ENCODE data around the gene GOLGA6L2. TPM values are rescaled to one million over a fixed set of nuclear protein-coding genes. Genes with fewer than 3 reads are reported as not detected.

The GOLGA6L2 gene
- polyA plus RNA-seq, 3 donors from 2014 or later = not detected

DNA sequence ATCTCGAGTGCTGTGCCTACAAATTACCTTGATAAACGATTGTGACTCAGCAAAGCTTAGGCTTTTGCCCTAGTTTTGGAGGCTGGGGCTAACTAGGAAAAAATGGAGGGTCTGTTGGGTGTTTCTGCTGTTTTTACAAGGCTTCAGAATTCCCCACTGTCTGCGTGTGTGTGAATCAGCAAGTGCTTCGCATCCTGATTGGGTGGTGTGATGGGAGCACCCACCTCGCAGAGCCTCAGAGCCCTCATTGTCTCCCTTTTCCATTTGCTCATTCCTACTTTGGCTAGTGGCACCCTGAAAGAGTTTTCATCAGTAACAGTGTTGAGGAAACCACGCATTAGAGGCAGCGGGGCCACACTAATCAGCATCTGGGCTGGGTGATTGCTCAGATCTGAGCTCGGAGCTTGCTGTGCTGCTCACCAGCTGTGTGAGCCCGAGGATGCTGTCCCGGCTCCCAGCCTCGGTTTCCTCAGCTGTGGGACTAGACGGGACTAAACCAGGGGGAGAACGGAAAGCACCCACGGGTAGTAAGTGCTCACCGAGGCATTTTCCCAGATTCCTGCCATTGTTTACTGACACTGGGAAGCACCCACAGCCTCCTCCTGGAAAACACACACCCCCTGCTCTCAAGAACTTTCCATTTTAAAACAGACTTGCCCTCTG is 51.9 kb downstream of the GOLGA6L2 start:
- H3K27ac Mint-ChIP-seq = no peak overlapping the region
- H3K27me3 Mint-ChIP-seq (ENCODE audit: low read depth in 3 of 3) = peaks cover 0 to 5% (median 0%) of the 10 kb centered on the region in 3 donors
- DNase-seq = no peak

More for the DNA sequence above, 51.9 kb downstream of the GOLGA6L2 start:
- Mint-ChIP-seq H3K4me3 (no peak overlapping the region), H3K36me3 (no peaks in the 10 kb centered on the region), H3K4me1 (no peaks in the 10 kb centered on the region), H3K9me3 (no peaks in the 10 kb centered on the region)

Other genes with a start within 250 kb of the GOLGA6L2 start
- not detected for gene GOLGA6L26, start 113.0 kb downstream of the GOLGA6L2 start, polyA plus RNA-seq
- under 1 TPM in 1 of 3 donors, not detected in 2; 0.07 TPM for gene GOLGA8S, start 92.5 kb downstream of the GOLGA6L2 start, polyA plus RNA-seq
- under 1 TPM in 1 of 3 donors, not detected in 2; 0.68 TPM for gene MKRN3, start 118.4 kb upstream of the GOLGA6L2 start, polyA plus RNA-seq
- not detected for gene MAGEL2, start 200.6 kb upstream of the GOLGA6L2 start, polyA plus RNA-seq
- 1 to 10 TPM; 2.0 to 2.4 (median 2.2) TPM for gene NDN, start 240.1 kb upstream of the GOLGA6L2 start, polyA plus RNA-seq